H1 (cell line): ENCODE measurements around the gene MSI2. TPM values are rescaled to one million over a fixed set of nuclear protein-coding genes. Genes with fewer than 3 reads are reported as not detected.

Source experiments
- E2F6 ChIP-seq: IDR thresholded peaks from 2 replicates; pipeline ENCODE4 v1.6.1; 2012; ENCODE audit warnings: inconsistent platforms
- SRF ChIP-seq: IDR thresholded peaks from 2 replicates; pipeline ENCODE4 v1.6.1; 2011; ENCODE audit warnings: mild to moderate bottlenecking, low read depth, low read length, moderate library complexity
- polyA plus RNA-seq, 7 experiments: library from polyadenylated mRNA; depleted of rRNA in 3 of 7; stranded (reverse) in 5 of 7; unstranded in 2 of 7; fragments of >200 nt in 5 of 7; fragments of 200-250 nt in 2 of 7; gene quantifications; 1 replicate in 5 of 7; 2 replicates in 1 of 7; 4 replicates in 1 of 7; pipeline versions ENCODE4 v1.2.1 to v1.2.3, GENCODE V29; 2011 to 2013; ENCODE audit warnings: missing spikeins in 2 of 7, mixed read lengths in 2 of 7
- total RNA-seq: library from RNA; stranded (reverse); fragmentation: NEBNext Ultra II Directional; extraction: Animal tissue kit (Norgen Biotek cat#: 25700); gene quantifications from 2 replicates; pipeline ENCODE4 v1.2.1, GENCODE V29; 2021

MSI2 gene
- total and polyA plus RNA-seq, 2 of the 8 experiments (the other 6 are each of a cell fraction or from before 2014, with no cell fraction given), result 36.7 to 80.6 TPM

GRCh38 chr17:57356719-57357391 is 100.5 kb downstream of the MSI2 start (continued):
- TF ChIP-seq SRF (no peak), E2F6 (no peak)
